ENCODE measurements around the gene DIP2B.

DNA sequence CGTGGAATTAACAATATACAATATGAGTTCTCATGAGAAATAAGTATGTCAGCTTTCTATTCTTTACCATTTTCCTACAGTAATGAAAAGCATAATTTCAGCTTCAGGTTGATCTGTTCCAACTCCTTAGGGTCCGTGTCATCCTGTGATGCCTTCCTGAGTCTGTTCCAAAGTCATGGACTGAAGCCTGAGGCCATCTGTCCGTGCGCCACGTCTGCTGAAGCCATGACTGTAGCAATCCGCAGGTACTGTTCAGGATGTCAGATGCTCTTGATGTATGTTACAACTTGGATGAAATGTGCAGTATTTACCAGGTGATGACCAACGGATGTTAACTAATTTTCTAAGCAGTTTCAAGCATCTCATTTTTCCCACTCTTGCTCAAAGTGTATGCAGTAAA, 192.1 kb downstream of the DIP2B start:
- TF ChIP-seq, protein P1, sequence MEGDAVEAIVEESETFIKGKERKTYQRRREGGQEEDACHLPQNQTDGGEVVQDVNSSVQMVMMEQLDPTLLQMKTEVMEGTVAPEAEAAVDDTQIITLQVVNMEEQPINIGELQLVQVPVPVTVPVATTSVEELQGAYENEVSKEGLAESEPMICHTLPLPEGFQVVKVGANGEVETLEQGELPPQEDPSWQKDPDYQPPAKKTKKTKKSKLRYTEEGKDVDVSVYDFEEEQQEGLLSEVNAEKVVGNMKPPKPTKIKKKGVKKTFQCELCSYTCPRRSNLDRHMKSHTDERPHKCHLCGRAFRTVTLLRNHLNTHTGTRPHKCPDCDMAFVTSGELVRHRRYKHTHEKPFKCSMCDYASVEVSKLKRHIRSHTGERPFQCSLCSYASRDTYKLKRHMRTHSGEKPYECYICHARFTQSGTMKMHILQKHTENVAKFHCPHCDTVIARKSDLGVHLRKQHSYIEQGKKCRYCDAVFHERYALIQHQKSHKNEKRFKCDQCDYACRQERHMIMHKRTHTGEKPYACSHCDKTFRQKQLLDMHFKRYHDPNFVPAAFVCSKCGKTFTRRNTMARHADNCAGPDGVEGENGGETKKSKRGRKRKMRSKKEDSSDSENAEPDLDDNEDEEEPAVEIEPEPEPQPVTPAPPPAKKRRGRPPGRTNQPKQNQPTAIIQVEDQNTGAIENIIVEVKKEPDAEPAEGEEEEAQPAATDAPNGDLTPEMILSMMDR (IDR thresholded peaks at IDR 0.05), result no peak
- no peak for TF ChIP-seq POLR2A (IDR thresholded peaks at IDR 0.05)
- no peak for TF ChIP-seq POLR2AphosphoS5 (IDR thresholded peaks at IDR 0.05)

Measured in upper lobe of left lung (tissue), 4 donors.